HG03108 (cell line): ENCODE results near the gene DDX49.
"Not testable (repeated sequence)": the region's sequence is repeated elsewhere in the genome, so short reads cannot be mapped to it uniquely, and the experiment has no call there.

Source experiments
- ATAC-seq: cut with Tn5 transposase; IDR thresholded peaks from one replicate; pipeline ENCODE4 v1.9.1; 2021; ENCODE audit warnings: moderate library complexity; ENCODE audit not compliant: unreplicated experiment

The DDX49 gene

DNA sequence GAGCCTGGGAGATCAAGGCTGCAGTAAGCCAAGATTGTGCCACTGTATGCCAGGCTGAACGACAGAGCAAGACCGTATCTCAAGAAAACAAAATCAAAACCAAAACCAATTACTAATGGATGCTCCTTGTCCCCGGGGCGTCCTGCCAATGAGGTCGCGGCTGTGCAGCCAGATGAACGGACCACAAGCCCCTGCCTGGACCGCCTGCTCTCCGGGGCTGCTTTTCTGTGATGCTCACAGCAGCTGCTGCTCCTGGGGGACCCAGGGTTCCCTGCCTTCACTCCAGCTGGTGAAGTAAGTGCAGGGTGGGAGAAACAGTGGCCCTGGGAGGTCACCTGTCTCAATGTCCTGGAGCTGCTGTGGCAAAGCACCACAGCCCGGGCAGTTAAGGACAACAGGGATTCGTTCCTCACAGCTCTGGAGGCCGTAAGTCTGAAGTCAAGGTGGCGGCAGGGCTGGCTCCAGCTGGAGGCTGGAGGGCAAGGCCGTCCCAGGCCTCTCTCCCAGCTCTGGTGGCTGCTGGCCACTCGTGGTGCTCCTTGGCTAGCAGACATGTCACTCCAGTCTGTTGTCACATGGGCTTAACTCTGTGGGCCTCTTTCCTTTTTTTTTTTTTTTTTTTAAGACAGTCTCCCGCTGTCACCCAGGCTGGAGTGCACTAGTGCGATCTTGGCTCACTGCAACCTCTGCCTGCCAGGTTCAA is 10.4 kb upstream of the DDX49 start:
- no peak for ATAC-seq

DNA sequence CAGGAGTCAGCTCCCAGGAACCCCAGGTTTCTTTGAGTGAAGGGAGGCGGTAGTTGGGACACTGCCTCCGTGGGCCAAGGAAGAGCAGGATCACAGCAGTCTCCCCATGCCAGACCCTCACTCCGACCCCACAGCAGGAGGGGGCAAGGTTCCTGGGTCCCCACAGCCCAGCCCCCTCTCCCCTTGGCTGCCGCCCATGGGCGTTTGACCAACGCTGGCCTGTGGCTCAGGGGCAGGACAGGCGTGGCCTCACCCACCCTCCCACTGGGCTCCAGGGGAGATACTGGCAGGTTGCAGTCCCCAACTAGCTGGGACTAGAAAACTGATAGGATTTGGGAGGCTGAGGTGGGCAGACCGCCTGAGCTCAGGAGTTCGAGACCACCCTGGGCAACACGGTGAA is 9.5 kb upstream of the DDX49 start:
- ATAC-seq: no peak

GRCh38 chr19:18910801-18911436 is 8.6 kb upstream of the DDX49 start:
- ATAC-seq: no peak

DNA sequence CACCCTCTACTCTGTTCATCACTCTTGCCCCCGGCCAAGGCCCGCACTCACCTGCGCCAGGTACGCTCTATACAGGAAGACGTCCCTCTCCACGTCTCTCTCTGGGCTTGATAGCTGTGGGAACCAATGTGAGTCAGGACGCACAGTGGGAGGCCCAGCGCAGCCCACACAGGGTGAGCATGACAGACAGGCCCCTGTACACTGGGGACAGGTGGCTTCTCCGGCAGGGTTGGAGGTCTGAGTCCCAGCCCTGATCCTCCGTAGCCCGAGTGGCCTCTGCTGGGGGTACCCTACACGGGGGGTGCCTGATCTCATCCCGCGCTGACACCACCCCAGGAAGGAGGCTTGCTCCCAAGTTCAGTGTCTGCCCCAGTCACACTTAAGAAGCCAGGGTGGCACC is 6.6 kb upstream of the DDX49 start:
- no peak for ATAC-seq

- ATAC-seq: no peak
Observed at GRCh38 chr19:18913466-18913865, 6.0 kb upstream of the DDX49 start.

DNA sequence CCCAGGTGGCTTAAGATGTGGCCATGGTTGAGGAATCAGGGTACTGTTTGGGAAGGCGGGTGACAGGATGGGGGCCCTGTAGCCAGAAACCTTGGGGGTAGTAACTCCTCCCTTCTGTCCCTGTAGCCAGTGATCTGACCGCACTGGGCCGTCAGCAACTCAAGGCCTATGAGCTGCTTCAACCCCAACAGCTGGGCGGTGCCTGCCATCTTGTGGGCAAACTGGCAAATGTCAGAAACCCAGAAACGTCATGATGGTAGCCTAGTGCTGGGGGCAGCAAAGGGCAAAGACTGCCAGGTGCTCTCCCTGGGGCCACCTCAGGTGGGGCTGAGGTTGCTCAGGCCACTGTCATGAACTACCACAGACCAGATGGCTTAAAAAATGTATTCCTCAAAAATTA is 3.9 kb upstream of the DDX49 start:
- no peak for ATAC-seq

- not testable (repeated sequence) for ATAC-seq
Observed at GRCh38 chr19:18917593-18917992, 1.9 kb upstream of the DDX49 start.

GRCh38 chr19:18919900-18920214 is 342 bp downstream of the DDX49 start:
- no peak for ATAC-seq

- no peak for ATAC-seq
Observed at GRCh38 chr19:18920400-18920799, 885 bp downstream of the DDX49 start.

DNA sequence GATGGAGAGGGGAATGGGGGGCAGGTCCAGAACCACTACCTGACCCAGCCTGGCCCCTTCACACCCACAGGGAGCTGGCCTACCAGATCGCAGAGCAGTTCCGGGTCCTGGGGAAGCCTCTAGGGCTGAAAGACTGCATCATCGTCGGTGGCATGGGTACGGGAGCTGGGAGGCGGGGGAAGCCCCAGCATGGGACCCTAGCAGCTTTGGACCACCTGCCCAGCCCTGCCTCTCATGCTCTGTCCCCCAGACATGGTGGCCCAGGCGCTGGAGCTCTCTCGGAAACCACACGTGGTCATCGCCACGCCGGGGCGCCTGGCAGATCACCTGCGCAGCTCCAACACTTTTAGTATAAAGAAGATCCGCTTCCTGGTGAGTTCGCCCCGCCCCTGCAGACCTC is 2.1 kb downstream of the DDX49 start:
- ATAC-seq: no peak

DNA sequence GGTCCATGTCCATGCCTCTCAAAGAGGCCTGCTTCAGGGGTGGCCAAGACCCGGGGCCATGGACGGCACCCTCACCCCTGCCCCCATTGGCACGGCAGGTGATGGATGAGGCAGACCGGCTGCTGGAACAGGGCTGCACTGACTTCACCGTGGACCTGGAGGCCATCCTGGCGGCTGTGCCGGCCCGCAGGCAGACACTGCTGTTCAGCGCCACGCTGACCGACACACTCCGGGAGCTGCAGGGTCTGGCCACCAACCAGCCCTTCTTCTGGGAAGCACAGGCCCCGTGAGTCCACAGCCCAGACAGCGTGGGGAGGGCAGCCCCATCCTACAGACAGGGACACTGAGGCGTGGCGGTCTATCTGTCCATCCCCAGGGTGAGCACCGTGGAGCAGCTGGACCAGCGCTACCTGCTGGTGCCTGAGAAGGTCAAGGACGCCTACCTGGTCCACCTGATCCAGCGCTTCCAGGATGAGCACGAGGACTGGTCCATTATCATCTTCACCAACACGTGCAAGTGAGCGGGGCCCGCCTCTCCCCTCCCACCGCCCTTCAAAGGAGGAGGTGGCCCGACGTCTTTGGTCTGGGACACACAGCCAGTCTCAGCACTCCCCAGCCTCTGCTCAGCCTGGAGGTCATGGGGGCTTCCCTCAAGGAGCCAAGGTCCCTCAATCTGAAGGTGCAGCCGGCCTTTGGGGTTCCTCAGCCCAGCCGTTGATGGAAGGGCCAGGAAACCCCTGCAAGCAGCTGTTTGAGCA is 2.9 kb downstream of the DDX49 start:
- no peak for ATAC-seq

DNA sequence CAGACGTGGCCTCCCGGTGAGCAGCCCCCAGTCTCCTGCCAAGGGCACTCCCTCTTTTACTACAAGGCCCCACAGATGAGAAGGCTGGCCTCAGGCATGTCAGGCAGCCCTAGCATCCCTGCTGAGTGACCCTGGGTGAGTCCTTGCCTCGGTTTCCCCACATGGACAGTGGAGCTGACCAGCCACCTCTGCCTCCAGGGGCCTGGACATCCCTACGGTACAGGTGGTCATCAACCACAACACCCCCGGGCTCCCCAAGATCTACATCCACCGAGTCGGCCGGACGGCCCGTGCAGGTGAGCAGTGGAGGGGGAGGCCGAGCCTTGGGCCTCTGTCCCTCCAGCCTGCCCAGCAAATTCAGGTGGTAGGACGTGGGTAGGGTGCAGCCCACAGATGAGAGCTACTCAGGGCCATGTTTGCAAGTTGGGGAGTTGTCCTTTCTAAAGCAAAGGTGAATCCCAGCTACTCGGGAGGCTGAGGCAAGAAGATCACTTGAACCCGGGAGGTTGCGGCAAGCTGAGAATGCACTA is 5.2 kb downstream of the DDX49 start:
- no peak for ATAC-seq

DNA sequence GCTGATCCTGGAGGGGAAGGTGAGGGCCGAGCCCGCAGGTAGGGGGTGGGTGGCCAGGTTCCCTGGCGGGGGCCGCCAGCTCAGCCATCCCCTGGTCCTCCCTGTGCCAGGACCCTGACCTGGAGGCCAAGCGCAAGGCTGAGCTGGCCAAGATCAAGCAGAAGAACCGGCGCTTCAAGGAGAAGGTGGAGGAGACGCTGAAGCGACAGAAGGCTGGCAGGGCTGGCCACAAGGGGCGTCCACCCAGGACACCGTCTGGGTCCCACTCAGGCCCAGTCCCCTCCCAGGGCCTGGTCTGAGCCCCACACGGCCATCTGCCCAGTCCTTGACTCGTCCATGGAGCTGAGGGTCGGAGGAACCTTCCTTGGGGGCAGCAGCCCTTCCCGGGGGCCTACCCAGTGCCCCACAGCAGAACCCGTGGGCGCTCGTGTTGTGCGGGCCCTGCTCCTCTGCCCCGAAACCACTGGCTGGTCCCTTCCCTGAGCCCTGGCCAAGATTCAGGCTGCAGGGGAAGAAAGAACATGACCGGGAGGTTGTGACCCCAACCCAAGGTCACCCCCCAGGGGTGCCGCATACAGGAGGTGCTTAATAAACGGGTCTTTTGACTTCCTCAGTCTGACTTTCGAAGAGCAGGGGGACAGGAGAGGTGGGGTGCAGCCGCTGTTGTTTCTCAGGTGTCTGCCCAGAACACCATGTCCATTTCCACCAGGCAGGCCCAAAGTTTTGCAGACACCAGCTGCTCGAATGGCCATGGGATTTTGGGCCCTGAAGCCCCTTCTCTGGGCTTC is 8.7 kb downstream of the DDX49 start:
- ATAC-seq: no peak

- ATAC-seq: no peak
Observed at GRCh38 chr19:18929311-18929710, 9.8 kb downstream of the DDX49 start.

GRCh38 chr19:18931316-18932162 is 12.0 kb downstream of the DDX49 start:
- no peak for ATAC-seq

- no peak for ATAC-seq
Observed at GRCh38 chr19:18932216-18932841, 12.8 kb downstream of the DDX49 start.

- ATAC-seq: no peak
Observed at GRCh38 chr19:18933297-18933696, 13.8 kb downstream of the DDX49 start.

- ATAC-seq: no peak
Observed at GRCh38 chr19:18939163-18939562, 19.6 kb downstream of the DDX49 start.

GRCh38 chr19:18939922-18940768 is 20.6 kb downstream of the DDX49 start:
- ATAC-seq: no peak
